K562 (cell line): ENCODE measurements around the gene CHST13. TPM values are rescaled to one million over a fixed set of nuclear protein-coding genes. Genes with fewer than 3 reads are reported as not detected.

Experiments used
- ATAC-seq: fragments of 200-7000 bp; cut with Tn5 transposase; 3 replicates; pipeline ENCODE4 v1.9.1; 2020; ENCODE audit warnings: moderate library complexity
- BruUV-seq: library from RNA; stranded (reverse); fragments of 400-500 nt; replicated peaks from 2 replicates; lab custom pipeline; 2021; lab: Mats Ljungman, UMichigan
- CTCF ChIA-PET: fragments of 300-600 bp; formaldehyde crosslinking; extraction: SDS; loops from one replicate; lab custom pipeline; 2021; ENCODE audit warnings: low intra/inter-chr PET ratio; lab: Yijun Ruan, JAX
- POLR2A ChIA-PET: fragments of 300-600, 350-650 bp; sonication (Branson Sonifier 250); formaldehyde crosslinking; extraction: SDS; loops from one replicate; lab custom pipeline; 2021; ENCODE audit warnings: antibody characterized with exemption, inconsistent platforms; lab: Yijun Ruan, JAX
- DNase-seq, 4 experiments: peaks; one replicate each; pipeline versions ENCODE4 v3.0.0 to v3.0.0-alpha.2; 2011 to 2018; ENCODE audit warnings: low spot score in 3 of 4, mixed read lengths in 3 of 4; ENCODE audit errors: extremely low read depth in 1 of 4
- FAIRE-seq: peaks from 2 replicates; lab custom pipeline; 2011; peaks lifted over from hg19 to GRCh38; lab: Jason Lieb, UNC
- H2AFZ ChIP-seq: 2 replicates; pipeline ENCODE4 v1.6.0; 2011; ENCODE audit warnings: low read depth, low read length, control low read depth, inconsistent platforms
- H3K27ac ChIP-seq: fragments of 200-600 bp; 3 replicates; pipeline ENCODE4 v1.8.0; 2011; ENCODE audit warnings: low read depth, mild to moderate bottlenecking, control low read depth, inconsistent platforms, low read length, moderate library complexity, mixed read lengths; ENCODE audit errors: extremely low read depth
- H3K27me3 ChIP-seq, 2 experiments: fragments of 300-600 bp in 1 of 2; 2 replicates in 1 of 2; 3 replicates in 1 of 2; pipeline versions ENCODE4 v1.6.0 to v1.8.0; 2011; ENCODE audit warnings: inconsistent platforms in 2 of 2, low read length in 2 of 2, mild to moderate bottlenecking in 1 of 2, mixed read lengths in 1 of 2, moderate library complexity in 1 of 2; ENCODE audit not compliant: control insufficient read depth in 2 of 2, insufficient read depth in 2 of 2
- H3K36me3 ChIP-seq: fragments of 300-600 bp; 3 replicates; pipeline ENCODE4 v1.8.0; 2011; ENCODE audit warnings: mild to moderate bottlenecking, low read length, inconsistent platforms; ENCODE audit not compliant: control insufficient read depth, insufficient read depth
- H3K4me1 ChIP-seq, 2 experiments: fragments of 200-600 bp in 1 of 2; replicated peaks in 1 of 2; 2 replicates in 1 of 2; 3 replicates in 1 of 2; pipeline versions ENCODE4 v1.5.1 to v1.8.0; 2011; ENCODE audit warnings: inconsistent platforms in 2 of 2, low read length in 2 of 2, mild to moderate bottlenecking in 1 of 2, mixed read lengths in 1 of 2, moderate library complexity in 1 of 2; ENCODE audit not compliant: control insufficient read depth in 2 of 2, insufficient read depth in 2 of 2
- H3K4me2 ChIP-seq: 2 replicates; pipeline ENCODE4 v1.6.1; 2011; ENCODE audit warnings: low read length, control low read depth, inconsistent platforms, mixed read lengths; ENCODE audit not compliant: insufficient read depth
- H3K4me3 ChIP-seq: fragments of 200-600 bp; sonication (generic), shearing (Covaris generic); 2 replicates; pipeline ENCODE4 v1.5.1; 2016; ENCODE audit warnings: control low read depth, inconsistent platforms
- H3K79me2 ChIP-seq: fragments of 200-600 bp; 3 replicates; pipeline ENCODE4 v1.8.0; 2011; ENCODE audit warnings: low read length, inconsistent platforms; ENCODE audit not compliant: control insufficient read depth, insufficient read depth
- H3K9ac ChIP-seq, 2 experiments: 2 replicates each; pipeline versions ENCODE4 v1.6.0 to v1.6.1; 2011; ENCODE audit warnings: low read depth in 2 of 2, low read length in 2 of 2, control low read depth in 1 of 2, inconsistent platforms in 1 of 2, mild to moderate bottlenecking in 1 of 2, mixed read lengths in 1 of 2; ENCODE audit not compliant: insufficient read depth in 1 of 2
- H3K9me1 ChIP-seq: one replicate; pipeline ENCODE4 v1.6.0; 2011; ENCODE audit warnings: inconsistent platforms, mild to moderate bottlenecking, low read length, moderate library complexity; ENCODE audit not compliant: control insufficient read depth, insufficient read depth
- H3K9me3 ChIP-seq: replicated peaks from 2 replicates; pipeline ENCODE4 v1.5.1; 2011; ENCODE audit warnings: low read depth, low read length, inconsistent platforms; ENCODE audit not compliant: control insufficient read depth, insufficient read depth
- H4K20me1 ChIP-seq: replicated peaks from 2 replicates; pipeline ENCODE4 v1.6.1; 2011; ENCODE audit warnings: low read length, inconsistent platforms, mixed read lengths; ENCODE audit not compliant: control insufficient read depth, insufficient read depth
- ARID1B ChIP-seq: fragments of 450-650 bp; IDR thresholded peaks from 2 replicates; pipeline ENCODE4 v1.6.1; 2016; ENCODE audit warnings: antibody characterized with exemption, mild to moderate bottlenecking, inconsistent platforms
- BACH1 ChIP-seq: fragments of 200-800 bp; sonication (Bioruptor generic); IDR thresholded peaks from 2 replicates; pipeline ENCODE4 v1.6.1; 2016; ENCODE audit warnings: missing genetic modification characterization, missing compliant biosample characterization
- CCNT2 ChIP-seq: IDR thresholded peaks from 2 replicates; pipeline ENCODE4 v1.6.1; 2011; ENCODE audit warnings: borderline replicate concordance, low read depth, mild to moderate bottlenecking, moderate library complexity, mixed read lengths, low read length; ENCODE audit not compliant: insufficient read length; ENCODE audit errors: extremely low read depth
- CSDE1 ChIP-seq, 2 experiments: fragments of 450-650 bp; IDR thresholded peaks; 2 replicates each; pipeline ENCODE4 v1.6.1; 2016; ENCODE audit warnings: mild to moderate bottlenecking in 1 of 2
- ERF ChIP-seq: fragments of 450-650 bp; formaldehyde crosslinking; IDR thresholded peaks from 2 replicates; pipeline ENCODE4 v1.4.0; 2020; ENCODE audit warnings: mild to moderate bottlenecking, mixed read lengths
- LARP7 ChIP-seq: fragments of 450-650 bp; IDR thresholded peaks from 2 replicates; pipeline ENCODE4 v1.6.1; 2016
- MYC ChIP-seq, 2 experiments: fragments of 250-450 bp in 1 of 2; sonication (Bioruptor Pico) in 1 of 2; IDR thresholded peaks; 2 replicates each; pipeline versions ENCODE4 v1.5.1 to v1.6.1; 2012 to 2021; ENCODE audit warnings: low read depth in 2 of 2, borderline replicate concordance in 1 of 2, improper control_type of control experiment in 1 of 2, low read length in 1 of 2, mild to moderate bottlenecking in 1 of 2, moderate library complexity in 1 of 2
- NCOR1 ChIP-seq: fragments of 450-650 bp; IDR thresholded peaks from 2 replicates; pipeline ENCODE4 v1.6.1; 2016; ENCODE audit warnings: mild to moderate bottlenecking, moderate library complexity
- PHB2 ChIP-seq: fragments of 450-650 bp; IDR thresholded peaks from 2 replicates; pipeline ENCODE4 v1.6.1; 2017; ENCODE audit warnings: low read depth
- RFX1 ChIP-seq: fragments of 450-650 bp; IDR thresholded peaks from 2 replicates; pipeline ENCODE4 v1.6.1; 2016; ENCODE audit warnings: mild to moderate bottlenecking, moderate library complexity
- SAP30 ChIP-seq: fragments of 200-600 bp; sonication (generic); IDR thresholded peaks from 2 replicates; pipeline ENCODE4 v1.6.1; 2012; ENCODE audit warnings: borderline replicate concordance, low read depth, mild to moderate bottlenecking, moderate library complexity, low read length, control low read depth, inconsistent platforms; ENCODE audit not compliant: insufficient read depth, poor library complexity, severe bottlenecking
- ZKSCAN3 ChIP-seq: fragments of 250-450 bp; sonication (Bioruptor Pico); IDR thresholded peaks from 2 replicates; pipeline ENCODE4 v1.4.0; 2020
- ZNF518B ChIP-seq: fragments of 250-450 bp; sonication (Bioruptor Pico); IDR thresholded peaks from 2 replicates; pipeline ENCODE4 v1.5.0; 2021; ENCODE audit warnings: mild to moderate bottlenecking, moderate library complexity
- WGBS: fragments of 100-300 bp; shearing (Covaris generic); methylation state at CpG from one replicate; pipeline ENCODE4 v1.1.6; 2016; ENCODE audit warnings: low coverage, mixed read lengths; ENCODE audit not compliant: insufficient coverage; ENCODE audit errors: missing lambda C conversion rate; 5-methylcytosine and 5-hydroxymethylcytosine counted together
- in situ Hi-C: fragments of 300-500 bp; cut with MboI; formaldehyde crosslinking; loops from 4 replicates; pipeline ENCODE4 v1.15.0; 2018; ENCODE audit warnings: inconsistent platforms, mixed read lengths
- intact Hi-C: fragments of 100-400 bp; cut with micrococcal nuclease; formaldehyde crosslinking; loops from 2 replicates; pipeline ENCODE4 v1.14.2; 2022
- polyA plus RNA-seq, 8 experiments: library from polyadenylated mRNA; depleted of rRNA in 4 of 8; stranded (reverse) in 5 of 8; unstranded in 3 of 8; fragments of >200 nt; fragmentation: Nextera tagmentation in 2 of 8; fragmentation: Illumina TruSeq in 1 of 8; extraction: Ambion mirVana in 2 of 8; extraction: Trizol in 1 of 8; gene quantifications; 2 replicates each; pipeline versions ENCODE4 v1.2.1 to v1.2.3, GENCODE V29; 2011 to 2014; ENCODE audit warnings: inconsistent platforms in 1 of 8, missing spikeins in 1 of 8
- total RNA-seq, 7 experiments: library from RNA; depleted of rRNA in 6 of 7; stranded (reverse); fragments of >200 nt in 6 of 7; fragmentation: Illumina TruSeq in 2 of 7; extraction: Trizol in 2 of 7; gene quantifications; 2 replicates each; pipeline versions ENCODE4 v1.2.1 to v1.2.3, GENCODE V29; 2011 to 2021; ENCODE audit warnings: low replicate concordance in 1 of 7
- TF ChIP-seq, protein P1 (sequence below): fragments of 450-650 bp; formaldehyde crosslinking; IDR thresholded peaks from 2 replicates; pipeline ENCODE4 v1.4.0; 2020; ENCODE audit warnings: mild to moderate bottlenecking, moderate library complexity

Gene CHST13
- total and polyA plus RNA-seq, 9 of the 15 experiments (the other 6 are each of a cell fraction or from before 2014, with no cell fraction given) = not detected

GRCh38 chr3:126525091-126525852, 1.3 kb downstream of the CHST13 start (continued):
- no peak for TF ChIP-seq ZNF518B (CRISPR knock-in tag)

- Histone ChIP-seq H3K36me3 (no peaks in the 10 kb centered on the region), H3K79me2 (no peaks in the 10 kb centered on the region), H3K9me1 (no peaks in the 10 kb centered on the region), H3K9ac (no peak overlapping the region), H3K9me3 (no peaks in the 10 kb centered on the region), H3K4me3 (no peak overlapping the region), H3K4me2 (no peak overlapping the region), H2AFZ (no peak overlapping the region), H3K4me1 (peaks cover 0 to 12% of the 10 kb centered on the region in 2 experiments; a peak in 2 of 5 replicates), H4K20me1 (peaks cover 3% of the 10 kb centered on the region; the same call in 1 of the 2 replicates), H3K27me3 (peaks cover 0 to 4% of the 10 kb centered on the region in 2 experiments; a peak in 1 of 5 replicates), H3K27ac (no peak overlapping the region)
- intact Hi-C loops (loop anchor here (10.0 kb wide), 2 partner anchors 139 to 219 kb away; no protein-coding TSS in a partner anchor), in situ Hi-C loops (no loop called here)
- FAIRE-seq (no peak), DNase-seq (no peak), ATAC-seq (no peak)
- POLR2A ChIA-PET = interaction anchor here (1.1 kb wide), 1 partner anchor 92 kb away, joined by 3 read pairs; no protein-coding TSS in a partner anchor
- 0% methylated on average over 5 of the region's 8 CpGs for WGBS
- no TSS peak for BruUV-seq
- CTCF ChIA-PET = no interaction called here
- TF ChIP-seq NCOR1 (no peak), MYC (IDR thresholded peaks at IDR 0.05; ENCODE audit: low read depth, low read length) (no peak), MYC (CRISPR knock-in tag; IDR thresholded peaks at IDR 0.05; ENCODE audit: borderline replicate concordance, low read depth) (no peak), PHB2 (no peak), LARP7 (no peak), BACH1 (no peak), SAP30 (no peak), ZKSCAN3 (CRISPR knock-in tag) (no peak), ERF (CRISPR knock-in tag) (no peak), RFX1 (no peak), CCNT2 (no peak), ARID1B (no peak), CSDE1 (IDR thresholded peaks at IDR 0.05) (no peak)
- TF ChIP-seq, protein P1, sequence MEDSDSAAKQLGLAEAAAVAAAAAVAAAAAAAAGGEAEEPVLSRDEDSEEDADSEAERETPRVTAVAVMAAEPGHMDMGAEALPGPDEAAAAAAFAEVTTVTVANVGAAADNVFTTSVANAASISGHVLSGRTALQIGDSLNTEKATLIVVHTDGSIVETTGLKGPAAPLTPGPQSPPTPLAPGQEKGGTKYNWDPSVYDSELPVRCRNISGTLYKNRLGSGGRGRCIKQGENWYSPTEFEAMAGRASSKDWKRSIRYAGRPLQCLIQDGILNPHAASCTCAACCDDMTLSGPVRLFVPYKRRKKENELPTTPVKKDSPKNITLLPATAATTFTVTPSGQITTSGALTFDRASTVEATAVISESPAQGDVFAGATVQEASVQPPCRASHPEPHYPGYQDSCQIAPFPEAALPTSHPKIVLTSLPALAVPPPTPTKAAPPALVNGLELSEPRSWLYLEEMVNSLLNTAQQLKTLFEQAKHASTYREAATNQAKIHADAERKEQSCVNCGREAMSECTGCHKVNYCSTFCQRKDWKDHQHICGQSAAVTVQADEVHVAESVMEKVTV (CRISPR knock-in tag) = no peak
These were observed 2.1 kb downstream of the CHST13 start for GRCh38 chr3:126525853-126526667.
